CD4-positive, alpha-beta T cell treated with Interleukin-15 for 4 hours (primary cell): ENCODE results near the gene ST14.
"Not testable (repeated sequence)": the region's sequence is repeated elsewhere in the genome, so short reads cannot be mapped to it uniquely, and the experiment has no call there.

Experiments
- DNase-seq: peaks from one replicate; pipeline ENCODE4 v3.0.0-alpha.2; 2020; ENCODE audit warnings: low spot score

ST14 gene

GRCh38 chr11:130234315-130234714 lies 74.7 kb downstream of the ST14 start:
- DNase-seq = no peak

GRCh38 chr11:130237282-130238006 lies 77.9 kb downstream of the ST14 start:
- DNase-seq = no peak

- no peak for DNase-seq
Measured at GRCh38 chr11:130241713-130242112, 82.1 kb downstream of the ST14 start.

GRCh38 chr11:130243816-130244215 lies 84.2 kb downstream of the ST14 start:
- peak; percentile 4 for DNase-seq

- DNase-seq = no peak
Measured at GRCh38 chr11:130244848-130245247, 85.3 kb downstream of the ST14 start.

- not testable (repeated sequence) for DNase-seq
Measured at GRCh38 chr11:130245375-130245774, 85.8 kb downstream of the ST14 start.

- no peak for DNase-seq
Measured at GRCh38 chr11:130246270-130246669, 86.7 kb downstream of the ST14 start.

- no peak for DNase-seq
Measured at GRCh38 chr11:130246738-130247137, 87.2 kb downstream of the ST14 start.

- no peak for DNase-seq
Measured at GRCh38 chr11:130247319-130247718, 87.7 kb downstream of the ST14 start.

- DNase-seq = no peak
Measured at GRCh38 chr11:130249371-130249770, 89.8 kb downstream of the ST14 start.

- DNase-seq = not testable (repeated sequence)
Measured at GRCh38 chr11:130249929-130250328, 90.3 kb downstream of the ST14 start.

GRCh38 chr11:130251763-130252162 lies 92.2 kb downstream of the ST14 start:
- not testable (repeated sequence) for DNase-seq
